ENCODE data around the gene FRS2. TPM values are rescaled to one million over a fixed set of nuclear protein-coding genes. Genes with fewer than 3 reads are reported as not detected.

The FRS2 gene
- total and polyA plus RNA-seq, 2 donors (not counting 1 experiment from before 2014, with no cell fraction given), result 11.3 to 33.7 TPM

- peaks cover 41% of the 10 kb centered on the region for H3K4me1 Mint-ChIP-seq
- no peaks in the 10 kb centered on the region for H3K27me3 Mint-ChIP-seq
- ATAC-seq (ENCODE audit: low read depth) (no peak), DNase-seq (no peak)
- no peak overlapping the region for H3K4me3 Mint-ChIP-seq
- H3K4me3 ChIP-seq (ENCODE audit: control extremely low read depth in 1 of 5, extremely low read depth in 1 of 5, insufficient read depth in 1 of 5, low read depth in 2 of 5, low read length in 4 of 5), result no peak overlapping the region
- peaks cover 91% of the 10 kb centered on the region for H3K79me2 ChIP-seq (ENCODE audit: control insufficient read depth, insufficient read depth, low read length)
- peaks cover 57% of the 10 kb centered on the region for H4K20me1 ChIP-seq (ENCODE audit: control insufficient read depth, insufficient read depth, low read length, poor library complexity, severe bottlenecking)
- no peak overlapping the region for H2AFZ ChIP-seq (ENCODE audit: insufficient read depth, low read depth, low read length, poor library complexity, severe bottlenecking)
- H3K4me2 ChIP-seq (replicated peaks; ENCODE audit: low read depth, low read length, poor library complexity, severe bottlenecking), result no peak overlapping the region
- no peak overlapping the region for H3K27ac ChIP-seq (ENCODE audit: low read length in 2 of 2)
- intact Hi-C loops (cut with micrococcal nuclease), result no loop called here
- WGBS (ENCODE audit: insufficient coverage), result 89% methylated on average over 2 of the region's 2 CpGs
- no peaks in the 10 kb centered on the region for H3K27me3 ChIP-seq (replicated peaks in 1 of 4; ENCODE audit: control extremely low read depth in 1 of 4, control insufficient read depth in 3 of 4, insufficient read depth in 4 of 4, low read length in 3 of 4)
- ChIA-PET POLR2A (no interaction called here), CTCF (no interaction called here)
- no peaks in the 10 kb centered on the region for H3K36me3 ChIP-seq (replicated peaks in 1 of 2; ENCODE audit: control extremely low read depth in 1 of 2, control insufficient read depth in 1 of 2, extremely low read depth in 1 of 2, insufficient read depth in 2 of 2, low read length in 1 of 2)
- H3K27ac Mint-ChIP-seq, result no peak overlapping the region
- peaks cover 0 to 6% (median 0%) of the 10 kb centered on the region in 3 donors for H3K9me3 ChIP-seq (ENCODE audit: control extremely low read depth in 1 of 3, control insufficient read depth in 2 of 3, insufficient read depth in 1 of 3, low read length in 2 of 3)
- H3K4me1 ChIP-seq (ENCODE audit: control insufficient read depth in 2 of 2, insufficient read depth in 2 of 2, low read length in 2 of 2), result peaks cover 0 to 8% of the 10 kb centered on the region in 2 donors
- no peaks in the 10 kb centered on the region for H3K9me3 Mint-ChIP-seq (ENCODE audit: insufficient read depth)
- H3K9ac ChIP-seq (ENCODE audit: low read length), result no peak overlapping the region
- TF ChIP-seq EZH2 (IDR thresholded peaks at IDR 0.05; ENCODE audit: borderline replicate concordance, insufficient read depth, low read depth, low read length, poor library complexity, severe bottlenecking), result no peak
- no peak for TF ChIP-seq CTCF (IDR thresholded peaks at IDR 0.05)
Observed at GRCh38 chr12:69514111-69514510, 43.9 kb downstream of the FRS2 start.

GRCh38 chr12:69514845-69515244 lies 44.7 kb downstream of the FRS2 start:
- no peaks in the 10 kb centered on the region for H3K27me3 Mint-ChIP-seq
- H2AFZ ChIP-seq (ENCODE audit: insufficient read depth, low read depth, low read length, poor library complexity, severe bottlenecking), result no peak overlapping the region
- DNase-seq, result no peak
- peaks cover 40% of the 10 kb centered on the region for H3K4me1 Mint-ChIP-seq
- intact Hi-C loops (cut with micrococcal nuclease), result no loop called here
- H3K9me3 ChIP-seq (ENCODE audit: control extremely low read depth in 1 of 3, control insufficient read depth in 2 of 3, insufficient read depth in 1 of 3, low read length in 2 of 3), result peaks cover 0 to 6% (median 0%) of the 10 kb centered on the region in 3 donors
- ChIA-PET CTCF (no interaction called here), POLR2A (no interaction called here)
- H3K79me2 ChIP-seq (ENCODE audit: control insufficient read depth, insufficient read depth, low read length), result peaks cover 91% of the 10 kb centered on the region
- no peak overlapping the region for H3K9ac ChIP-seq (ENCODE audit: low read length)
- H3K4me2 ChIP-seq (replicated peaks; ENCODE audit: low read depth, low read length, poor library complexity, severe bottlenecking), result no peak overlapping the region
- no peak for TF ChIP-seq CTCF (IDR thresholded peaks at IDR 0.05)
- TF ChIP-seq EZH2 (IDR thresholded peaks at IDR 0.05; ENCODE audit: borderline replicate concordance, insufficient read depth, low read depth, low read length, poor library complexity, severe bottlenecking), result no peak
- H3K27ac ChIP-seq (ENCODE audit: low read length in 2 of 2), result no peak overlapping the region
- no peaks in the 10 kb centered on the region for H3K9me3 Mint-ChIP-seq (ENCODE audit: insufficient read depth)
- H4K20me1 ChIP-seq (ENCODE audit: control insufficient read depth, insufficient read depth, low read length, poor library complexity, severe bottlenecking), result peaks cover 49% of the 10 kb centered on the region
- H3K4me3 Mint-ChIP-seq, result no peak overlapping the region
- no peaks in the 10 kb centered on the region for H3K36me3 ChIP-seq (replicated peaks in 1 of 2; ENCODE audit: control extremely low read depth in 1 of 2, control insufficient read depth in 1 of 2, extremely low read depth in 1 of 2, insufficient read depth in 2 of 2, low read length in 1 of 2)
- no peak overlapping the region for H3K27ac Mint-ChIP-seq
- H3K4me1 ChIP-seq (ENCODE audit: control insufficient read depth in 2 of 2, insufficient read depth in 2 of 2, low read length in 2 of 2), result peaks cover 0 to 4% of the 10 kb centered on the region in 2 donors
- no peak overlapping the region for H3K4me3 ChIP-seq (ENCODE audit: control extremely low read depth in 1 of 5, extremely low read depth in 1 of 5, insufficient read depth in 1 of 5, low read depth in 2 of 5, low read length in 4 of 5)
- no peaks in the 10 kb centered on the region for H3K27me3 ChIP-seq (replicated peaks in 1 of 4; ENCODE audit: control extremely low read depth in 1 of 4, control insufficient read depth in 3 of 4, insufficient read depth in 4 of 4, low read length in 3 of 4)
- no peak for ATAC-seq (ENCODE audit: low read depth)
